CD14-positive monocyte (primary cell): ENCODE measurements around the gene RASGRP2. TPM values are rescaled to one million over a fixed set of nuclear protein-coding genes. Genes with fewer than 3 reads are reported as not detected.

ENCODE experiments used
- DNase-seq, 3 donors: peaks; one replicate each; pipeline ENCODE4 v3.0.0-alpha.2; 2011 to 2022
- H2AFZ ChIP-seq: 2 replicates; pipeline ENCODE4 v1.6.0; 2012; ENCODE audit warnings: mild to moderate bottlenecking, low read depth, low read length, inconsistent platforms; ENCODE audit not compliant: insufficient read depth, poor library complexity, severe bottlenecking
- H3K27ac ChIP-seq, 2 donors: 1 replicate in 1 of 2; 2 replicates in 1 of 2; pipeline ENCODE4 v1.5.1; 2012 to 2013; ENCODE audit warnings: low read length in 2 of 2, control low read depth in 1 of 2, inconsistent platforms in 1 of 2, low read depth in 1 of 2, mild to moderate bottlenecking in 1 of 2
- H3K27me3 ChIP-seq, 2 donors: one replicate each; pipeline versions ENCODE4 v1.6.0 to v1.6.1; 2011 to 2013; ENCODE audit warnings: low read length in 2 of 2; ENCODE audit not compliant: control insufficient read depth in 2 of 2, insufficient read depth in 2 of 2
- H3K36me3 ChIP-seq, 2 donors: replicated peaks in 1 of 2; 1 replicate in 1 of 2; 2 replicates in 1 of 2; pipeline versions ENCODE4 v1.5.1 to v1.6.1; 2012 to 2013; ENCODE audit warnings: low read length in 2 of 2, control low read depth in 1 of 2, inconsistent platforms in 1 of 2, mild to moderate bottlenecking in 1 of 2; ENCODE audit not compliant: insufficient read depth in 2 of 2, control insufficient read depth in 1 of 2
- H3K4me1 ChIP-seq, 2 donors: 1 replicate in 1 of 2; 2 replicates in 1 of 2; pipeline versions ENCODE4 v1.5.1 to v1.6.1; 2012 to 2013; ENCODE audit warnings: low read length in 2 of 2, control low read depth in 1 of 2, inconsistent platforms in 1 of 2, mild to moderate bottlenecking in 1 of 2, moderate library complexity in 1 of 2; ENCODE audit not compliant: insufficient read depth in 2 of 2, control insufficient read depth in 1 of 2
- H3K4me2 ChIP-seq: replicated peaks from 2 replicates; pipeline ENCODE3; 2012; ENCODE audit warnings: low read length, moderate library complexity, mild to moderate bottlenecking; ENCODE audit not compliant: poor library complexity, severe bottlenecking; ENCODE audit errors: extremely low read depth
- H3K4me3 ChIP-seq, 3 experiments: fragments of 200-600 bp in 1 of 3; sonication (generic) in 1 of 3; replicated peaks in 1 of 3; 1 replicate in 2 of 3; 2 replicates in 1 of 3; pipeline ENCODE4 v1.5.1; 2011 to 2013; ENCODE audit warnings: low read length in 3 of 3, mild to moderate bottlenecking in 3 of 3, control low read depth in 2 of 3, low read depth in 2 of 3, inconsistent platforms in 1 of 3, moderate library complexity in 1 of 3
- H3K79me2 ChIP-seq: 2 replicates; pipeline ENCODE4 v1.6.0; 2012; ENCODE audit warnings: mild to moderate bottlenecking, control low read depth, inconsistent platforms, low read length, moderate library complexity; ENCODE audit not compliant: insufficient read depth
- H3K9ac ChIP-seq: 2 replicates; pipeline ENCODE4 v1.6.0; 2017; ENCODE audit warnings: low read length, mild to moderate bottlenecking; ENCODE audit not compliant: insufficient read depth, poor library complexity, severe bottlenecking
- H3K9me3 ChIP-seq, 2 donors: replicated peaks in 1 of 2; 1 replicate in 1 of 2; 2 replicates in 1 of 2; pipeline versions ENCODE4 v1.5.1 to v1.6.1; 2012 to 2013; ENCODE audit warnings: low read length in 2 of 2, control low read depth in 1 of 2; ENCODE audit not compliant: control insufficient read depth in 1 of 2, insufficient read depth in 1 of 2
- H4K20me1 ChIP-seq: 2 replicates; pipeline ENCODE4 v1.6.0; 2012; ENCODE audit warnings: mild to moderate bottlenecking, low read length, control low read depth, moderate library complexity; ENCODE audit not compliant: insufficient read depth
- H3K27ac Mint-ChIP-seq, 7 donors: one replicate each; pipeline ENCODE4 v1.8.0; 2020; ENCODE audit warnings: mild to moderate bottlenecking in 7 of 7, mixed read lengths in 7 of 7, moderate library complexity in 6 of 7, inconsistent platforms in 2 of 7
- H3K27me3 Mint-ChIP-seq, 3 donors: one replicate each; pipeline ENCODE4 v1.8.0; 2021 to 2022; ENCODE audit warnings: low read depth in 3 of 3, mild to moderate bottlenecking in 3 of 3, mixed read lengths in 3 of 3, moderate library complexity in 3 of 3, inconsistent platforms in 1 of 3
- H3K36me3 Mint-ChIP-seq, 2 donors: one replicate each; pipeline ENCODE4 v1.8.0; 2020; ENCODE audit warnings: mixed read lengths in 2 of 2, inconsistent platforms in 1 of 2, mild to moderate bottlenecking in 1 of 2
- H3K4me1 Mint-ChIP-seq: one replicate; pipeline ENCODE4 v1.8.0; 2020; ENCODE audit warnings: mild to moderate bottlenecking, mixed read lengths
- H3K4me3 Mint-ChIP-seq, 2 donors: one replicate each; pipeline ENCODE4 v1.8.0; 2020; ENCODE audit warnings: mild to moderate bottlenecking in 2 of 2, mixed read lengths in 2 of 2, moderate library complexity in 1 of 2
- H3K9me3 Mint-ChIP-seq, 7 donors: one replicate each; pipeline ENCODE4 v1.8.0; 2020 to 2022; ENCODE audit warnings: mixed read lengths in 7 of 7, mild to moderate bottlenecking in 6 of 7, moderate library complexity in 6 of 7, inconsistent platforms in 2 of 7
- WGBS: methylation state at CpG from one replicate; pipeline ENCODE4 v1.1.5; 2013; ENCODE audit warnings: missing lambda C conversion rate; ENCODE audit not compliant: insufficient coverage; 5-methylcytosine and 5-hydroxymethylcytosine counted together
- intact Hi-C, 2 donors: fragments of 100-400 bp; cut with micrococcal nuclease; formaldehyde crosslinking; loops; one replicate each; pipeline versions ENCODE4 v1.15.0 to v1.15.1; 2023
- polyA plus RNA-seq, 3 donors: library from polyadenylated mRNA; depleted of rRNA in 1 of 3; unstranded in 2 of 3; stranded (reverse) in 1 of 3; fragments of 300-500 nt in 2 of 3; fragments of >200 nt in 1 of 3; fragmentation: Illumina TruSeq in 2 of 3; gene quantifications; 1 replicate in 2 of 3; 2 replicates in 1 of 3; pipeline ENCODE4 v1.2.3, GENCODE V29; 2012 to 2021
- TF ChIP-seq, protein P1 (sequence below): fragments of 200-600 bp; IDR thresholded peaks from one replicate; pipeline ENCODE4 v1.8.0; 2022; ENCODE audit warnings: antibody characterized with exemption, mild to moderate bottlenecking

RASGRP2 gene
- polyA plus RNA-seq, 3 donors, result 67.6 to 242 (median 68.8) TPM

GRCh38 chr11:64786308-64786707, 42.4 kb upstream of the RASGRP2 start:
- H3K27ac ChIP-seq, result no peak overlapping the region
- no peaks in the 10 kb centered on the region for H3K27me3 Mint-ChIP-seq
- no peak overlapping the region for H3K9ac ChIP-seq
- no peaks in the 10 kb centered on the region for H3K9me3 ChIP-seq
- DNase-seq, result no peak
- no peaks in the 10 kb centered on the region for H3K4me1 Mint-ChIP-seq
- intact Hi-C loops, result loop anchor here in 1 of 2 donors (10.0 kb wide), 1 partner anchor 58 kb away; the partner anchor contains the start of gene CDC42BPG
- 98% methylated on average over 5 of the region's 10 CpGs for WGBS
- no peaks in the 10 kb centered on the region for H4K20me1 ChIP-seq
- H3K4me3 Mint-ChIP-seq, result no peak overlapping the region
- no peak overlapping the region for H3K27ac Mint-ChIP-seq
- no peak overlapping the region for H3K4me2 ChIP-seq
- no peaks in the 10 kb centered on the region for H3K27me3 ChIP-seq
- TF ChIP-seq, protein P1, sequence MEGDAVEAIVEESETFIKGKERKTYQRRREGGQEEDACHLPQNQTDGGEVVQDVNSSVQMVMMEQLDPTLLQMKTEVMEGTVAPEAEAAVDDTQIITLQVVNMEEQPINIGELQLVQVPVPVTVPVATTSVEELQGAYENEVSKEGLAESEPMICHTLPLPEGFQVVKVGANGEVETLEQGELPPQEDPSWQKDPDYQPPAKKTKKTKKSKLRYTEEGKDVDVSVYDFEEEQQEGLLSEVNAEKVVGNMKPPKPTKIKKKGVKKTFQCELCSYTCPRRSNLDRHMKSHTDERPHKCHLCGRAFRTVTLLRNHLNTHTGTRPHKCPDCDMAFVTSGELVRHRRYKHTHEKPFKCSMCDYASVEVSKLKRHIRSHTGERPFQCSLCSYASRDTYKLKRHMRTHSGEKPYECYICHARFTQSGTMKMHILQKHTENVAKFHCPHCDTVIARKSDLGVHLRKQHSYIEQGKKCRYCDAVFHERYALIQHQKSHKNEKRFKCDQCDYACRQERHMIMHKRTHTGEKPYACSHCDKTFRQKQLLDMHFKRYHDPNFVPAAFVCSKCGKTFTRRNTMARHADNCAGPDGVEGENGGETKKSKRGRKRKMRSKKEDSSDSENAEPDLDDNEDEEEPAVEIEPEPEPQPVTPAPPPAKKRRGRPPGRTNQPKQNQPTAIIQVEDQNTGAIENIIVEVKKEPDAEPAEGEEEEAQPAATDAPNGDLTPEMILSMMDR, result no peak
- H3K9me3 Mint-ChIP-seq, result no peaks in the 10 kb centered on the region
- H3K4me1 ChIP-seq, result no peaks in the 10 kb centered on the region
- H3K36me3 Mint-ChIP-seq, result peaks cover 20 to 26% of the 10 kb centered on the region in 2 donors
- no peak overlapping the region for H3K4me3 ChIP-seq
- no peak overlapping the region for H2AFZ ChIP-seq
- H3K79me2 ChIP-seq, result no peaks in the 10 kb centered on the region
- H3K36me3 ChIP-seq, result peaks cover 28 to 29% of the 10 kb centered on the region in 2 donors

DNA sequence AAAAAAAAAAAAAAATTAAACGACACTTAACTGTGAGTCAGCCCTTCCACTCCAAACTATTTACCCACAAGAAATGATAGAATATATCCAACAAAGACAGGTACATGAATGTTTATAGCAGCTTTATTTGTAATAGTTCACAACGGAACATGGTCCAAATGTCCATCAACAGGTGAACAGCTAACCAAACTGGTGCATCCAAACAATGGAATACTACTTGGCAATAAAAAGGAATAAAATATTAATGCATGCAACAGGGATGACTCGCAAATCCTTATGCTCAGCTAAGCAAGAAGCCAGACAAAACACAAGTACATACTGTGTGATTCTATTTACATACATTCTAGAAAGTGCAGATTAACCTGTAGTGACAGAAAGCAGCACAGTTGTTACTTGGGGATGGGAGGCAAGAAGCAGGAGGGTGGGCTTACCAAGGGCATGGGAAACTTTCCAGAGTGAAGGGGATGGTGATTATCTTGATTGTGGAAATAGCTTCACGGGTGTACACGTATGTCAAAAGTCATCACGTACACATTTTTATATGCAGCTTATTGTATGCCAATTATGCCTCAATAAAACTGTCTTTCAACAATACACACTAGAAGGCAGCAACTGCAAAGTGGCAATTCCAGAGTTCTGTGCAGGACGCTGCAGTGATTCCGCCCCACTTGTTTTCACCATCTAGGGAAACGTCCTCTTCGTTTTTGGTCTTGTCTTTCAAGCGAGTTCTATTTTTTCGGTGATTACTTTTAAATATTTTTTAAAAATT, 41.1 kb upstream of the RASGRP2 start:
- intact Hi-C loops, result loop anchor here in 1 of 2 donors (10.0 kb wide), 1 partner anchor 60 kb away; the partner anchor contains the start of gene CDC42BPG
- Mint-ChIP-seq H3K27me3 (no peaks in the 10 kb centered on the region), H3K9me3 (no peaks in the 10 kb centered on the region), H3K4me1 (peaks cover 9% of the 10 kb centered on the region), H3K36me3 (peaks cover 13% of the 10 kb centered on the region in 2 donors), H3K27ac (no peak overlapping the region), H3K4me3 (no peak overlapping the region)
- Histone ChIP-seq H3K9ac (no peak overlapping the region), H3K79me2 (no peaks in the 10 kb centered on the region), H3K4me3 (no peak overlapping the region), H2AFZ (no peak overlapping the region), H4K20me1 (no peaks in the 10 kb centered on the region), H3K9me3 (no peaks in the 10 kb centered on the region), H3K4me2 (no peak overlapping the region), H3K36me3 (peaks cover 16 to 19% of the 10 kb centered on the region in 2 donors), H3K27ac (no peak overlapping the region), H3K4me1 (peaks cover 0 to under 1% of the 10 kb centered on the region in 2 donors), H3K27me3 (no peaks in the 10 kb centered on the region)
- TF ChIP-seq, protein P1, result no peak
- no peak for DNase-seq
- 100% methylated on average over 1 of the region's 12 CpGs for WGBS
